Measurements from ENCODE around the gene GUK1.
A peak's percentile ranks its signal among the peaks of the same experiment; 100 is the strongest.

GUK1 gene

DNA sequence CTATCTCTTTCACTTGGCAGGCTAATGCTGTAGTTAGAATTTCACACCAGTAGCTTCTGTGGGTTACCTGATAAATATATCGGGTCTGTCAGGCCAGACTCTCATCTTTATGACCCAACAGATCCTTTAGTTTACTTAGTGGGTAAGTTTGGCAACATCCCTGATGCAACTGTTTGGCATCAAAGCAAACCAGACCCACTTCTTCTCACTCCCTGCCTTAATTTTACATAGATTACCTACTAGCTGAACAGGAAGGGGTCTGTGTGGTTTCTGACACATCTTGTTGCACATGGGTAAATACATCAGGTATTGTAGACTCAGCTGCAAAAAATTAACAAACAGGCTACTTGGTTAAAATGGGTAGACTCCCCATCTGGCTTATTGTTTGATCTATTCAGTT is 3.2 kb upstream of the GUK1 start:
- H3K4me1 ChIP-seq (ENCODE audit: control insufficient read depth, insufficient read depth, low read length, poor library complexity, severe bottlenecking): peaks cover 4% of the 10 kb centered on the region
- peaks cover 5% of the 10 kb centered on the region for H3K36me3 ChIP-seq (ENCODE audit: control insufficient read depth, insufficient read depth, low read length)
- no peaks in the 10 kb centered on the region for H3K9me3 ChIP-seq (ENCODE audit: control insufficient read depth, low read length)
- H3K4me3 ChIP-seq (ENCODE audit: extremely low read depth, insufficient read depth, low read length, poor library complexity, severe bottlenecking): no peak overlapping the region
- WGBS, 2 experiments (ENCODE audit: insufficient coverage in 2 of 2): 67 to 80% methylated on average over 1 of the region's 1 CpG
- H3K27ac ChIP-seq (ENCODE audit: low read depth, low read length, severe bottlenecking): no peak overlapping the region

DNA sequence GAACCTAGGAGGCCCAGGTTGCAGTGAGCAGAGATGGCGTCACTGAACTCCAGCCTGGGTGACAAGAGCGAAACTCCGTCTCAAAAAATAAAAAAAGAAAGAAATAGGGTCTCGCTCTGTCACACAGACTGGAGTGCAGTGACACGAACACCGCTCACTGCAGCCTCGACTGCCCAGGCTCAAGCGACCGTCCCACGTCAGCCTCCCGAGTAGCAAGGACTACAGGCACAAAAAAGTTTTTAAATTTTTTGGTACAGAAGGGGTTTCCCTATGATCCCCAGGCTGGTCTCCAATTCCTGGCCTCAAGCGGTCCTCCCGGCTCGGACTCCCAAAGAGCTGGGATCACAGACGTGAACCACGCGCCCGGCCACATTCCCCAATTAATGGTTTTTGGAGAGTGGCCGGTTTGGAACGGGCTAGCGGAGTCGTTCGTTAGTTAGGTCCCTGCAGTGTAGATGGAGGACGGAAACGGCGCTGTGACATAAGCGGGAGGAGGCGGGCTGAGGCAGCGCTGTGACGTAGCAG is 611 bp upstream of the GUK1 start:
- 30% methylated on average over 27 to 28 of the region's 30 CpGs for WGBS, 2 experiments (ENCODE audit: insufficient coverage in 2 of 2)
- Histone ChIP-seq H3K4me3 (ENCODE audit: extremely low read depth, insufficient read depth, low read length, poor library complexity, severe bottlenecking) (peak overlapping the region; percentile 95), H3K4me1 (ENCODE audit: control insufficient read depth, insufficient read depth, low read length, poor library complexity, severe bottlenecking) (peaks cover 4% of the 10 kb centered on the region), H3K36me3 (ENCODE audit: control insufficient read depth, insufficient read depth, low read length) (peaks cover 7% of the 10 kb centered on the region), H3K9me3 (ENCODE audit: control insufficient read depth, low read length) (no peaks in the 10 kb centered on the region), H3K27ac (ENCODE audit: low read depth, low read length, severe bottlenecking) (peak overlapping the region; percentile 73)

DNA sequence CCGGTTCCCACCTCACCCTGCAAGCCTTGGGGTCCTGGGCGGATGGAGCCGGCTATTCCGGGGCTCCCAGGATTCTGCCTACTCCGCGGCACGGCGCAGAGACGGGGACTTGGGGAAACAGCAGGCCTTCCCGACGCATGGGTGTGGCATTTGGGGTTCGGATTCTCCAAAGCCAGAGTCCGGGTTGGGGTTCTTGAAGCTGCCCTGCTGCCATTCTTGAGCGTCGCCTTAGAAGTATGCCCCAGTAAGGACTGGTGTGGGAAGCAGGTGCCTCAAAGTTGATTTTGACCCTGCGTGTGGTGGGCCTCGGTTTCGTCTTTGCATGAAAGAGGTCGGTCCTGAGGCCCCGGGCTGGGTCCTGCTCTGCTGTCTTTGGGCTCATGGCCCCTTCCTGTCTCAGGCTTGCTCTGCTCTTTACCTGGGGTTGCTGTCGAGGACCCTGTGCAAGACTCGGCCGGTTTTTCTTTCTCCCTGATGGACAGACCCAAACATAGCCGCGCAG is 696 bp downstream of the GUK1 start:
- Histone ChIP-seq H3K4me1 (ENCODE audit: control insufficient read depth, insufficient read depth, low read length, poor library complexity, severe bottlenecking) (peaks cover 4% of the 10 kb centered on the region), H3K9me3 (ENCODE audit: control insufficient read depth, low read length) (no peaks in the 10 kb centered on the region), H3K36me3 (ENCODE audit: control insufficient read depth, insufficient read depth, low read length) (peaks cover 16% of the 10 kb centered on the region), H3K27ac (ENCODE audit: low read depth, low read length, severe bottlenecking) (peak overlapping the region; percentile 92), H3K4me3 (ENCODE audit: extremely low read depth, insufficient read depth, low read length, poor library complexity, severe bottlenecking) (peak overlapping the region; percentile 95)
- WGBS, 2 experiments (ENCODE audit: insufficient coverage in 2 of 2): 20 to 24% methylated on average over 19 to 25 of the region's 25 CpGs

DNA sequence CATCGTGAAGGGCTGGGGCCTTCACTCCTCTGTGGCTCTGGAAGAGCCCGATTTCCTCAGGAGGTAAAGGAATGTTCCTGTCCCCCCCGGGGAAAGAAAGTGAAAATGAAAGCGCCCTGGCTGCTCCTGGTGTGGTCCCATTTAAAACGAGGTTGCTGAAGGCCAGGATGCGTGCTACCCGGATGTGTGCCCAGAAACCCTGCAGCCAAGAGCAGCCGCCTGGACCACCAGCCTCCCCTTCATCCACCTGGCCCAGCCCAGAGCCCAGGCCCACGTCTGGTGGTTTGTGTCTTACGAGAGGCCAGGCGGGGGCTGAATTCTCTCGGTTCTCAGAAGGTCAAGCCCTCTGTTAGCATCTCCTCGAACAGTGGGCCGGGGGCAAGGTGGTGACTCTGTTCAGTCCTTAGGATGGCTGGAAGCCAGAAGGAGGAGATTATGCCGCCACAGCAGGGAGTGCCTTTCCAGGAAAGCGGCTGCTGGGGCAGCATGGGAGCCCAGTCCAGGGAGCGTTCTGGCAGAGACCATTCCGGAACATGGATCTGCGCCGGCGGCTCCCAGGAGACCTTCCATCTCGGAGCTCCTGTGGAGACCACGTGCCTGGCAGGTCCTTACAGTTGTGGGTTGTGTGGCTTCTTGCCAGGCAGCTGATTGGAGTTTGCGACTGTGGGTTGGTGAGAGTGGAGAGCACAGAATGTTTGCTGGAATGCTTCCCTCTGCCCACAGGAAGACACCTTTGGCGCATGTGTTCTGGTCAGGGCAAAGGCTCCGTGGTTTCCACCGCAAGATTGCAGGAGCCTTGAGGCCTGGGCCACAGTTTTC is 1.4 kb downstream of the GUK1 start:
- H3K27ac ChIP-seq (ENCODE audit: low read depth, low read length, severe bottlenecking): no peak overlapping the region
- H3K4me3 ChIP-seq (ENCODE audit: extremely low read depth, insufficient read depth, low read length, poor library complexity, severe bottlenecking): peak overlapping the region; percentile 95
- peaks cover 23% of the 10 kb centered on the region for H3K36me3 ChIP-seq (ENCODE audit: control insufficient read depth, insufficient read depth, low read length)
- WGBS, 2 experiments (ENCODE audit: insufficient coverage in 2 of 2): 85 to 87% methylated on average over 23 to 27 of the region's 27 CpGs
- H3K4me1 ChIP-seq (ENCODE audit: control insufficient read depth, insufficient read depth, low read length, poor library complexity, severe bottlenecking): peaks cover 4% of the 10 kb centered on the region
- no peaks in the 10 kb centered on the region for H3K9me3 ChIP-seq (ENCODE audit: control insufficient read depth, low read length)

DNA sequence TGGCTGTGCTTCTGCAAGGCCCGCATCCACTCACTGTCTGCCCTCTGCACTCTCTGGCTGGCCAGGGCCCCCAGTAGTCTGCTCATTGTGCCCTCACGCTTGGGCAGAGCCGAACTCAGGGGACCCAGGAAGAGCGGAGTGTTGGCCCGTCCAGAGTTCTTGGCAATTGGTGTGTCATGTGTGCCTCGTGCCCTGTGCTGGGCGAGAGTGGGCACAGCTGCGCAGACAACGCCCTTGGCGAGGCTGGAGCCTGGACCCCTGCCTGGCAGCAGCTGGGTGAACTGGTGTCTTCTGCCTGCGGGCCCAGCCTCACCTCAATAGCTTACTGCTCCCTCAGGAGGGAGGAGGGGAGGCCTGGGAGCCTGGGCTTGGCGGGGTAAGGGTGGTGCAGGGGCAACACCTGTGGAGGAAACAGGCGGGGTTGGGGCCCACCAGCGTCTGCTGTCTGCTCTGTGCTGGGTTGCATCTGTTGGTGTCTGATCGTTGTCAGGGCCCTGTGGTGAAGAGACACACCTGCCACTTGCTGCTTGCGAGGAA is 2.1 kb downstream of the GUK1 start:
- H3K4me1 ChIP-seq (ENCODE audit: control insufficient read depth, insufficient read depth, low read length, poor library complexity, severe bottlenecking): peaks cover 4% of the 10 kb centered on the region
- H3K36me3 ChIP-seq (ENCODE audit: control insufficient read depth, insufficient read depth, low read length): peaks cover 30% of the 10 kb centered on the region
- no peak overlapping the region for H3K27ac ChIP-seq (ENCODE audit: low read depth, low read length, severe bottlenecking)
- 94 to 95% methylated on average over 12 to 14 of the region's 16 CpGs for WGBS, 2 experiments (ENCODE audit: insufficient coverage in 2 of 2)
- no peak overlapping the region for H3K4me3 ChIP-seq (ENCODE audit: extremely low read depth, insufficient read depth, low read length, poor library complexity, severe bottlenecking)
- H3K9me3 ChIP-seq (ENCODE audit: control insufficient read depth, low read length): no peaks in the 10 kb centered on the region

DNA sequence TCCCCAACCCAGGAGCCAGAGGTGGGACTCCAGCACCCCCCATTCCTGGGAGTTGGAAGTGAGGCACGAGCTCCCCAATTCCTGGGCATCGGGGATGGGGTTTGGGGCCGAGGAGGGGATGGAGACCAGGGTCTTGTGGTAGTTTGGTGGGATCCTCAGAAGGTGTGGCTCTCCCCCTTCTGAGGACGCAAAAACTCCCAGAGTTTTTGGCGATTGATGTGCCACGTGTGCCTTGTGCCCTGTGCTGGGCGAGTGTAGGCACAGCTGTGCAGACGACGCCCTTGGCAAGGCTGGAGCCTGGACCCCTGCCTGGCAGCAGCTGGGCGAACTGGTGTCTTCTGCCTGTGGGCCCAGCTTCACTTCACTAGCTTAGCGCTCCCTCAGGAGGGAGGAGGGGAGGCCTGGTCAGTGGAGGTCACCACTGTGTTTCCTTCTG is 2.6 kb downstream of the GUK1 start:
- H3K4me1 ChIP-seq (ENCODE audit: control insufficient read depth, insufficient read depth, low read length, poor library complexity, severe bottlenecking): peaks cover 4% of the 10 kb centered on the region
- H3K36me3 ChIP-seq (ENCODE audit: control insufficient read depth, insufficient read depth, low read length): peaks cover 35% of the 10 kb centered on the region
- no peak overlapping the region for H3K4me3 ChIP-seq (ENCODE audit: extremely low read depth, insufficient read depth, low read length, poor library complexity, severe bottlenecking)
- 94 to 99% methylated on average over 9 to 11 of the region's 11 CpGs for WGBS, 2 experiments (ENCODE audit: insufficient coverage in 2 of 2)
- no peak overlapping the region for H3K27ac ChIP-seq (ENCODE audit: low read depth, low read length, severe bottlenecking)
- no peaks in the 10 kb centered on the region for H3K9me3 ChIP-seq (ENCODE audit: control insufficient read depth, low read length)

DNA sequence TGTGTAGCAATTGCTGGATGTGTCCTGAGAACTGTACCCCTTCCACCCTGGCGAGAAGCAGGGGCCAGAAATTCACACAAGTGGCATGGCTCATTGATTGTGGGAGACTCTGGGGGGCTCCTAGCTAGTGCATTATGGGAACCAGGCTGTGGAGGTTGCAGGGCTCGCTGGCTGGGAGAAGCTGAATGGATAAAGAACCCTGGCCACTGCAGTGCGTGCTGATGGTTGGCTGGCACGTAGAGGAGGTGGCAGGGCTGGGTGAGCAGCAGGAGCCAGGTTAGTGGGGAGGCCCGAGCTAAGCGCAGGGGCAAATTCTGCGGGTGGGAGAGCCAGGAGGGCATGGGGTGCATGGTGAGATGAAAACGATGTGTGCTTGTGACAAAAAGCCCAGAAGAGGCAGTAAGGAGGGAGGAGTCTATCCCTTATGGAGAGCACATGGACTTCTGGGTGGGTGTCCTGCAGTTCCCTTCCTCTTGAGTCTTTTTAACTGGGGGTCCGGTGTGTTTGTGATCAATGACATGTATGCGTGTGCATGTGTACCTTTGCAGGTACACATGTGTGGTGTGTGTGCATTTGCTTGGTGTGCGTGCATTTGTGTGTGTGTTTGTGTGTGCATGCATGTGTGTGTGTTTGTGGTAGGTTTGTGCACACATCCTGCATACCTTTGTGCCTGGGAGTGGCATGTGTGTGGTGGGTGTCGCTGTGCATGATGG is 3.6 kb downstream of the GUK1 start:
- WGBS, 2 experiments (ENCODE audit: insufficient coverage in 2 of 2): 95% methylated on average over 9 to 11 of the region's 12 CpGs
- no peaks in the 10 kb centered on the region for H3K9me3 ChIP-seq (ENCODE audit: control insufficient read depth, low read length)
- peaks cover 44% of the 10 kb centered on the region for H3K36me3 ChIP-seq (ENCODE audit: control insufficient read depth, insufficient read depth, low read length)
- H3K4me1 ChIP-seq (ENCODE audit: control insufficient read depth, insufficient read depth, low read length, poor library complexity, severe bottlenecking): peaks cover 6% of the 10 kb centered on the region
- no peak overlapping the region for H3K4me3 ChIP-seq (ENCODE audit: extremely low read depth, insufficient read depth, low read length, poor library complexity, severe bottlenecking)
- H3K27ac ChIP-seq (ENCODE audit: low read depth, low read length, severe bottlenecking): no peak overlapping the region

DNA sequence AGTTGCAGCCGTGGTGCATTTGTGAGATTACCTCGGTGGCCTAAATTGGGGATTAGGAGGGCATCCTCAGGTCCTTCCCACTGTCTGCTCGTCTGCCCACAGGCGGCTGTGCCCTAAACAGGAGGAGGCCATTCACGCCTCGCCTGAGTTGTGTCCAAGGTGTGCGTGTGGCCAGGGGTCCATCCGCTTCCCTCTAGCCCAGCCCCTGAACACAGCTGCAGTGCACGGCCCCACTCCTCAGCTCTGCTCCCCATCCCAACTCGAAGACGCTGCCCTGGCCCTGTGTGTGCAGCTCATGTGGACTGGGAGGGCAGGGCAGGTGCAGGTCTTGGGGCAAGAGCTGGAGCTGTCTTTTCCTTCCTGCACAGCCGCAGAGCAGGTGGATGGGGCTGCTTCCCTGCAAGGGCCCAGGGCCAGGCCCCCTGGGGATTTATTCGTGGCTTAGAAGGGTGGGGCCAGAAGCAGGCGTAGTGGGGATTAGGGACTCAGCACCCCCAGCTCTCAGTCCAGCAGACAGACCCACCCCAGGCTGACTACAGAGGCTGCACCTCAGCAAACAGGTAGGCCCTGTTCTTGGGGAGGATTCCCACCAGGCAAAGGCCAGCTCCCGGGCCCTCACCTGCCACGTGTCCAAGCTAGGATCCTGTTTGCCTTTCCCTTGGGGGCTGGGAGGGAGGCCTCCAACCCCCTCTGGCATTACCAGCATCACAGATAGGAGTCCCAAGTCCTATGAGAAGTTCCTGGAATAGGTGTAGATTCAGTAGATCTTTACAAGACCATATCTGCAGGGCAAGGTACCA is 4.3 kb downstream of the GUK1 start:
- Histone ChIP-seq H3K4me3 (ENCODE audit: extremely low read depth, insufficient read depth, low read length, poor library complexity, severe bottlenecking) (no peak overlapping the region), H3K9me3 (ENCODE audit: control insufficient read depth, low read length) (no peaks in the 10 kb centered on the region), H3K4me1 (ENCODE audit: control insufficient read depth, insufficient read depth, low read length, poor library complexity, severe bottlenecking) (peaks cover 13% of the 10 kb centered on the region), H3K27ac (ENCODE audit: low read depth, low read length, severe bottlenecking) (no peak overlapping the region), H3K36me3 (ENCODE audit: control insufficient read depth, insufficient read depth, low read length) (peaks cover 45% of the 10 kb centered on the region)
- 91 to 96% methylated on average over 11 to 13 of the region's 16 CpGs for WGBS, 2 experiments (ENCODE audit: insufficient coverage in 2 of 2)

DNA sequence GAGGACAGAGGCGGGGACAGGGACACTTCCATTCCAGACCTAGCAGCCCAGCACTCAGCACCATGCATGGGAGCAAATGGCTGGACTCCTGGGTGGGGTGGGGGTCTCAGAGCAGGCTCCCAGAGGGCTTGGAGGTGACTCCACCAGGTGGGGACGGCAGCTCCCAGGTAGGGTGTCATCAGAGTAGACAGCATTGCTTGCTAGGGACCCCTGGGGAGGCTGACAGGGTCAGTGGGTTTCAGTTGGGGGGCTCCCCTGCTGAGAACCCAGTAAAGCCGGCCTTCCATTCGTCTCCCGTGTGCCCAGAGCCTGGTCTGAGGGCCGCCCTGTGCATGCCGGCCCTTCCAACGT is 4.9 kb downstream of the GUK1 start:
- Histone ChIP-seq H3K36me3 (ENCODE audit: control insufficient read depth, insufficient read depth, low read length) (peaks cover 45% of the 10 kb centered on the region), H3K4me1 (ENCODE audit: control insufficient read depth, insufficient read depth, low read length, poor library complexity, severe bottlenecking) (peaks cover 17% of the 10 kb centered on the region), H3K9me3 (ENCODE audit: control insufficient read depth, low read length) (no peaks in the 10 kb centered on the region), H3K4me3 (ENCODE audit: extremely low read depth, insufficient read depth, low read length, poor library complexity, severe bottlenecking) (no peak overlapping the region), H3K27ac (ENCODE audit: low read depth, low read length, severe bottlenecking) (no peak overlapping the region)
- 93 to 96% methylated on average over 8 of the region's 8 CpGs for WGBS, 2 experiments (ENCODE audit: insufficient coverage in 2 of 2)
